Endothelial cell of umbilical vein (primary cell): Measurements from ENCODE around the gene TRIP13. TPM values are rescaled to one million over a fixed set of nuclear protein-coding genes. Genes with fewer than 3 reads are reported as not detected.

Experiments
- BruUV-seq: library from RNA; stranded (reverse); fragments of 400-500 nt; replicated peaks from 2 replicates; lab custom pipeline; 2021; lab: Mats Ljungman, UMichigan
- CTCF ChIA-PET: fragments of 300-600, 350-600 bp; sonication (Branson Sonifier 250); formaldehyde crosslinking; loops from one replicate; lab custom pipeline; 2021; ENCODE audit warnings: antibody characterized with exemption, inconsistent platforms; lab: Charles Lee
- POLR2A ChIA-PET: fragments of 300-600, 350-600 bp; sonication (Branson Sonifier 250); formaldehyde crosslinking; loops from one replicate; lab custom pipeline; 2021; ENCODE audit warnings: antibody characterized with exemption, inconsistent platforms; lab: Charles Lee
- DNase-seq: peaks from one replicate; pipeline ENCODE4 v3.0.0-alpha.2; 2011; ENCODE audit warnings: low read depth, low spot score
- FAIRE-seq: peaks from 2 replicates; lab custom pipeline; 2011; peaks lifted over from hg19 to GRCh38; lab: Jason Lieb, UNC
- H2AFZ ChIP-seq: 2 replicates; pipeline ENCODE4 v1.6.0; 2012; ENCODE audit warnings: low read depth, low read length, control low read depth, inconsistent platforms
- H3K27ac ChIP-seq: 2 replicates; pipeline ENCODE4 v1.5.1; 2011; ENCODE audit warnings: low read depth, mild to moderate bottlenecking, control low read depth, low read length, moderate library complexity; ENCODE audit not compliant: insufficient read depth
- H3K27me3 ChIP-seq, 2 experiments: 2 replicates each; pipeline versions ENCODE4 v1.6.0 to v1.6.1; 2011; ENCODE audit warnings: low read length in 2 of 2, mixed read lengths in 1 of 2; ENCODE audit not compliant: control insufficient read depth in 2 of 2, insufficient read depth in 2 of 2
- H3K36me3 ChIP-seq, 2 experiments: 2 replicates in 1 of 2; 3 replicates in 1 of 2; pipeline ENCODE4 v1.5.1; 2011; ENCODE audit warnings: low read length in 2 of 2, mild to moderate bottlenecking in 1 of 2, moderate library complexity in 1 of 2; ENCODE audit not compliant: control insufficient read depth in 2 of 2, insufficient read depth in 2 of 2; ENCODE audit errors: extremely low read depth in 1 of 2
- H3K4me1 ChIP-seq: 3 replicates; pipeline ENCODE4 v1.5.1; 2011; ENCODE audit warnings: mild to moderate bottlenecking, low read length; ENCODE audit not compliant: control insufficient read depth, insufficient read depth; ENCODE audit errors: extremely low read depth
- H3K4me2 ChIP-seq: 2 replicates; pipeline ENCODE4 v1.6.1; 2011; ENCODE audit warnings: low read length, control low read depth, mixed read lengths; ENCODE audit not compliant: insufficient read depth
- H3K4me3 ChIP-seq, 3 experiments: fragments of 200-600 bp in 1 of 3; sonication (generic), shearing (Covaris generic) in 1 of 3; replicated peaks in 1 of 3; 2 replicates each; pipeline ENCODE4 v1.5.1; 2011 to 2016; ENCODE audit warnings: control low read depth in 3 of 3, low read length in 3 of 3, mild to moderate bottlenecking in 2 of 3, inconsistent platforms in 1 of 3, low read depth in 1 of 3, moderate library complexity in 1 of 3; ENCODE audit not compliant: insufficient read depth in 1 of 3
- H3K79me2 ChIP-seq: 2 replicates; pipeline ENCODE4 v1.6.0; 2012; ENCODE audit warnings: low read length, inconsistent platforms; ENCODE audit not compliant: control insufficient read depth, insufficient read depth
- H3K9ac ChIP-seq: replicated peaks from 2 replicates; pipeline ENCODE3; 2011; ENCODE audit warnings: low read length, control low read depth; ENCODE audit not compliant: insufficient read depth; ENCODE audit errors: extremely low read depth
- H3K9me1 ChIP-seq: replicated peaks from 3 replicates; pipeline ENCODE4 v1.6.0; 2011; ENCODE audit warnings: mild to moderate bottlenecking, low read length; ENCODE audit not compliant: control insufficient read depth, insufficient read depth; ENCODE audit errors: extremely low read depth
- H3K9me3 ChIP-seq: replicated peaks from 2 replicates; pipeline ENCODE4 v1.5.1; 2012; ENCODE audit warnings: low read length, inconsistent platforms; ENCODE audit not compliant: control insufficient read depth, insufficient read depth
- H4K20me1 ChIP-seq: replicated peaks from 2 replicates; pipeline ENCODE3; 2011; ENCODE audit warnings: mild to moderate bottlenecking, low read length; ENCODE audit not compliant: control insufficient read depth, insufficient read depth; ENCODE audit errors: extremely low read depth
- CTCF ChIP-seq, 2 donors: IDR thresholded peaks; 1 replicate in 1 of 2; 2 replicates in 1 of 2; pipeline ENCODE4 v1.5.1; 2011; ENCODE audit warnings: low read length in 2 of 2, mild to moderate bottlenecking in 2 of 2, moderate library complexity in 2 of 2, control low read depth in 1 of 2, inconsistent platforms in 1 of 2, low read depth in 1 of 2; ENCODE audit not compliant: insufficient read depth in 1 of 2; ENCODE audit errors: extremely low read depth in 1 of 2
- EZH2 ChIP-seq: IDR thresholded peaks from 2 replicates; pipeline ENCODE4 v1.6.1; 2012; ENCODE audit warnings: borderline replicate concordance, low read depth, mild to moderate bottlenecking, moderate library complexity, low read length, inconsistent platforms; ENCODE audit not compliant: severe bottlenecking
- FOS ChIP-seq: IDR thresholded peaks from 2 replicates; pipeline ENCODE4 v1.6.1; 2011; ENCODE audit warnings: mild to moderate bottlenecking, low read length, moderate library complexity, borderline replicate concordance; ENCODE audit not compliant: insufficient read depth
- GATA2 ChIP-seq: IDR thresholded peaks from 2 replicates; pipeline ENCODE4 v1.7.0; 2011; ENCODE audit warnings: low read depth, mild to moderate bottlenecking, moderate library complexity, mixed read lengths, low read length; ENCODE audit not compliant: insufficient read length, insufficient read depth
- JUN ChIP-seq: IDR thresholded peaks from 2 replicates; pipeline ENCODE4 v1.6.1; 2011; ENCODE audit warnings: borderline replicate concordance, low read depth; ENCODE audit not compliant: insufficient read length, insufficient read depth
- MAX ChIP-seq: IDR thresholded peaks from 2 replicates; pipeline ENCODE4 v1.6.1; 2011; ENCODE audit not compliant: insufficient read depth, insufficient read length
- MYC ChIP-seq: IDR thresholded peaks from one replicate; pipeline ENCODE4 v1.6.1; 2011; ENCODE audit warnings: mild to moderate bottlenecking, low read depth, low read length
- POLR2A ChIP-seq: IDR thresholded peaks from 2 replicates; pipeline ENCODE4 v1.6.1; 2012; ENCODE audit warnings: low read depth, mild to moderate bottlenecking, control low read depth, low read length
- POLR2AphosphoS5 ChIP-seq: IDR thresholded peaks from 2 replicates; pipeline ENCODE4 v1.6.1; 2012; ENCODE audit warnings: low read depth, mild to moderate bottlenecking, control low read depth, low read length, moderate library complexity; ENCODE audit not compliant: insufficient read depth
- dilution Hi-C: fragments of 300-500 bp; cut with MboI; formaldehyde crosslinking; loops from one replicate; pipeline ENCODE4 v1.15.0; 2019; ENCODE audit warnings: low sequenced_read_pairs; ENCODE audit not compliant: extremely low pct_ligation_motif_present
- intact Hi-C: fragments of 100-400 bp; cut with micrococcal nuclease; formaldehyde crosslinking; loops from one replicate; pipeline ENCODE4 v1.10.0; 2022
- polyA plus RNA-seq, 4 experiments: library from polyadenylated mRNA; depleted of rRNA in 3 of 4; stranded (reverse) in 3 of 4; unstranded in 1 of 4; fragments of >200 nt; gene quantifications; 2 replicates each; pipeline versions ENCODE4 v1.2.1 to v1.2.3, GENCODE V29; 2011 to 2012; ENCODE audit warnings: missing spikeins in 1 of 4
- total RNA-seq: library from RNA; stranded (reverse); gene quantifications from 2 replicates; pipeline ENCODE4 v1.2.3, GENCODE V29; 2021

TRIP13 gene
- total and polyA plus RNA-seq, 2 donors (not counting 3 experiments of a cell fraction or from before 2014, with no cell fraction given): 17.4 to 39.0 TPM

GRCh38 chr5:858726-859125 lies 34.0 kb upstream of the TRIP13 start:
- CTCF ChIA-PET: no interaction called here
- TF ChIP-seq MYC (no peak), EZH2 (no peak), POLR2AphosphoS5 (no peak), FOS (no peak), GATA2 (no peak), MAX (no peak), JUN (no peak), POLR2A (no peak), CTCF (IDR thresholded peaks at IDR 0.05; ENCODE audit: extremely low read depth in 1 of 2, insufficient read depth in 1 of 2, low read depth in 1 of 2, low read length in 2 of 2) (no peak)
- H3K36me3 ChIP-seq: peaks cover 0 to 7% of the 10 kb centered on the region in 2 experiments
- H3K27me3 ChIP-seq: no peaks in the 10 kb centered on the region
- H3K4me2 ChIP-seq: no peak overlapping the region
- POLR2A ChIA-PET: no interaction called here
- no peaks in the 10 kb centered on the region for H4K20me1 ChIP-seq
- no peaks in the 10 kb centered on the region for H3K9me1 ChIP-seq
- intact Hi-C loops (no loop called here), dilution Hi-C loops (no loop called here)
- no peak overlapping the region for H3K9ac ChIP-seq
- no peak overlapping the region for H3K27ac ChIP-seq
- H3K4me1 ChIP-seq: no peaks in the 10 kb centered on the region
- FAIRE-seq (no peak), DNase-seq (no peak)
- BruUV-seq: no TSS peak
- H3K4me3 ChIP-seq: no peak overlapping the region
- no peaks in the 10 kb centered on the region for H3K79me2 ChIP-seq
- no peak overlapping the region for H2AFZ ChIP-seq
- H3K9me3 ChIP-seq: no peaks in the 10 kb centered on the region
